NCI-H187 (cell line): Measurements from ENCODE around the gene ZC3HAV1.
A peak's percentile ranks its signal among the peaks of the same experiment; 100 is the strongest.
"Not testable (repeated sequence)": the region's sequence is repeated elsewhere in the genome, so short reads cannot be mapped to it uniquely, and the experiment has no call there.

ENCODE experiments used
- DNase-seq, 2 experiments: peaks; one replicate each; lab custom pipeline; 2025; lab: John Stamatoyannopoulos, UW

The ZC3HAV1 gene

GRCh38 chr7:139109188-139109982 is at the start of gene ZC3HAV1:
ZC3HAV1 (minus strand) TSS chr7:139109720; CDS start chr7:139109331, 389 bp downstream.
- DNase-seq, result peak; percentile 74 to 91

GRCh38 chr7:139153832-139154231 is 44.3 kb upstream of the ZC3HAV1 start:
- no peak for DNase-seq

GRCh38 chr7:139152149-139152548 is 42.6 kb upstream of the ZC3HAV1 start:
- DNase-seq, result no peak

- no peak for DNase-seq
These were observed 29.6 kb upstream of the ZC3HAV1 start for GRCh38 chr7:139139150-139139549.

- peak; percentile 85 to 90 for DNase-seq
These were observed 24.0 kb upstream of the ZC3HAV1 start for GRCh38 chr7:139133335-139134139.

- DNase-seq, result no peak
These were observed 23.4 kb upstream of the ZC3HAV1 start for GRCh38 chr7:139132887-139133286.

- DNase-seq, result no peak
These were observed 22.1 kb upstream of the ZC3HAV1 start for GRCh38 chr7:139131601-139132041.

- not testable (repeated sequence) for DNase-seq
These were observed 20.3 kb upstream of the ZC3HAV1 start for GRCh38 chr7:139129814-139130213.

GRCh38 chr7:139127648-139128047 is 18.1 kb upstream of the ZC3HAV1 start:
- DNase-seq, result no peak

GRCh38 chr7:139125657-139126056 is 16.1 kb upstream of the ZC3HAV1 start:
- no peak for DNase-seq

- not testable (repeated sequence) for DNase-seq
These were observed 15.5 kb upstream of the ZC3HAV1 start for GRCh38 chr7:139124995-139125394.

- DNase-seq, result no peak
These were observed 14.8 kb upstream of the ZC3HAV1 start for GRCh38 chr7:139124084-139124914.

GRCh38 chr7:139119486-139119849 is 9.9 kb upstream of the ZC3HAV1 start:
- no peak for DNase-seq

- DNase-seq, result peak; percentile 48 to 54
These were observed 9.4 kb upstream of the ZC3HAV1 start for GRCh38 chr7:139118805-139119485.

GRCh38 chr7:139118234-139118804 is 8.8 kb upstream of the ZC3HAV1 start:
- no peak for DNase-seq

GRCh38 chr7:139117599-139118233 is 8.2 kb upstream of the ZC3HAV1 start:
- DNase-seq, result no peak

GRCh38 chr7:139116999-139117398 is 7.5 kb upstream of the ZC3HAV1 start:
- peak in 1 of 2 experiments; percentile 20 for DNase-seq

- no peak for DNase-seq
These were observed 5.6 kb upstream of the ZC3HAV1 start for GRCh38 chr7:139115104-139115503.

- no peak for DNase-seq
These were observed 5.1 kb upstream of the ZC3HAV1 start for GRCh38 chr7:139114585-139114984.

GRCh38 chr7:139114018-139114417 is 4.5 kb upstream of the ZC3HAV1 start:
- DNase-seq, result no peak
